ENCODE measurements around the gene GPATCH8.

DNA sequence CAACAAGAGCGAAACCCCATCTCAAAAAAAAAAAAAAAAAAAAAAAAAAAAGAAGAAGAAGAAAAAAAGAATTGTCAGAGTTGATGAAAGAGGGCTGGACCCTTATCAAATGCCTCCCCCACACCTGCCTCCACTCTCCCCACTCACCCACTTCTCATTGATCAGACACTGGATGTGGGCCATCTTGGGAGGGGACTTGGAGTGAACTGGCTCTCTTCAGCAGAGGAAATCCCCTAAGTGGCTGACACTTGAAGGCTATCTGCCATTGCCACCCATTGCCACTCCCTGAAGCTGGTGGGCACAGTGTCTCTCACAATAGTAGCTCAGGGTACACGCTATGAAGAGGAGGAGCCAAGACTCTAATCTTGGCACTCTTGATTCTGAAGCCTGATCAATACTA, 115.4 kb downstream of the GPATCH8 start:
- TF ChIP-seq, protein P1, sequence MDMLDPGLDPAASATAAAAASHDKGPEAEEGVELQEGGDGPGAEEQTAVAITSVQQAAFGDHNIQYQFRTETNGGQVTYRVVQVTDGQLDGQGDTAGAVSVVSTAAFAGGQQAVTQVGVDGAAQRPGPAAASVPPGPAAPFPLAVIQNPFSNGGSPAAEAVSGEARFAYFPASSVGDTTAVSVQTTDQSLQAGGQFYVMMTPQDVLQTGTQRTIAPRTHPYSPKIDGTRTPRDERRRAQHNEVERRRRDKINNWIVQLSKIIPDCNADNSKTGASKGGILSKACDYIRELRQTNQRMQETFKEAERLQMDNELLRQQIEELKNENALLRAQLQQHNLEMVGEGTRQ (IDR thresholded peaks at IDR 0.05; ENCODE audit: borderline replicate concordance, low read depth, low read length): no peak
- TF ChIP-seq POLR2AphosphoS5 (IDR thresholded peaks at IDR 0.05; ENCODE audit: low read depth, low read length): no peak
- TF ChIP-seq, protein P2, sequence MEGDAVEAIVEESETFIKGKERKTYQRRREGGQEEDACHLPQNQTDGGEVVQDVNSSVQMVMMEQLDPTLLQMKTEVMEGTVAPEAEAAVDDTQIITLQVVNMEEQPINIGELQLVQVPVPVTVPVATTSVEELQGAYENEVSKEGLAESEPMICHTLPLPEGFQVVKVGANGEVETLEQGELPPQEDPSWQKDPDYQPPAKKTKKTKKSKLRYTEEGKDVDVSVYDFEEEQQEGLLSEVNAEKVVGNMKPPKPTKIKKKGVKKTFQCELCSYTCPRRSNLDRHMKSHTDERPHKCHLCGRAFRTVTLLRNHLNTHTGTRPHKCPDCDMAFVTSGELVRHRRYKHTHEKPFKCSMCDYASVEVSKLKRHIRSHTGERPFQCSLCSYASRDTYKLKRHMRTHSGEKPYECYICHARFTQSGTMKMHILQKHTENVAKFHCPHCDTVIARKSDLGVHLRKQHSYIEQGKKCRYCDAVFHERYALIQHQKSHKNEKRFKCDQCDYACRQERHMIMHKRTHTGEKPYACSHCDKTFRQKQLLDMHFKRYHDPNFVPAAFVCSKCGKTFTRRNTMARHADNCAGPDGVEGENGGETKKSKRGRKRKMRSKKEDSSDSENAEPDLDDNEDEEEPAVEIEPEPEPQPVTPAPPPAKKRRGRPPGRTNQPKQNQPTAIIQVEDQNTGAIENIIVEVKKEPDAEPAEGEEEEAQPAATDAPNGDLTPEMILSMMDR (IDR thresholded peaks at IDR 0.05): no peak
- no peak for TF ChIP-seq CHD2 (IDR thresholded peaks at IDR 0.05; ENCODE audit: low read length, partially characterized antibody)
- TF ChIP-seq RCOR1 (IDR thresholded peaks at IDR 0.05; ENCODE audit: low read length): no peak
- TF ChIP-seq, protein P3, sequence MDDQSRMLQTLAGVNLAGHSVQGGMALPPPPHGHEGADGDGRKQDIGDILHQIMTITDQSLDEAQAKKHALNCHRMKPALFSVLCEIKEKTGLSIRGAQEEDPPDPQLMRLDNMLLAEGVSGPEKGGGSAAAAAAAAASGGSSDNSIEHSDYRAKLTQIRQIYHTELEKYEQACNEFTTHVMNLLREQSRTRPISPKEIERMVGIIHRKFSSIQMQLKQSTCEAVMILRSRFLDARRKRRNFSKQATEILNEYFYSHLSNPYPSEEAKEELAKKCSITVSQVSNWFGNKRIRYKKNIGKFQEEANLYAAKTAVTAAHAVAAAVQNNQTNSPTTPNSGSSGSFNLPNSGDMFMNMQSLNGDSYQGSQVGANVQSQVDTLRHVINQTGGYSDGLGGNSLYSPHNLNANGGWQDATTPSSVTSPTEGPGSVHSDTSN (IDR thresholded peaks at IDR 0.05): no peak
- TF ChIP-seq TCF12 (IDR thresholded peaks at IDR 0.05): no peak
